NCI-H345 treated with DMSO at 0.1 percent for 48 hours (cell line): ENCODE data around the gene C1orf226.
A peak's percentile ranks its signal among the peaks of the same experiment; 100 is the strongest.

ENCODE experiments used
- DNase-seq: peaks from one replicate; lab custom pipeline; 2025; ENCODE audit not compliant: unreplicated experiment; lab: John Stamatoyannopoulos, UW

C1orf226 gene

GRCh38 chr1:162384116-162384515, 2.6 kb downstream of the C1orf226 start:
- DNase-seq: no peak

GRCh38 chr1:162384601-162385279, 3.2 kb downstream of the C1orf226 start:
- no peak for DNase-seq

- no peak for DNase-seq
Measured at GRCh38 chr1:162385280-162385623, 3.7 kb downstream of the C1orf226 start.

- DNase-seq: no peak
Measured at GRCh38 chr1:162385702-162386101, 4.2 kb downstream of the C1orf226 start.

GRCh38 chr1:162386292-162387225, 5.0 kb downstream of the C1orf226 start:
- no peak for DNase-seq

GRCh38 chr1:162387226-162388082, 5.9 kb downstream of the C1orf226 start:
- no peak for DNase-seq

- no peak for DNase-seq
Measured at GRCh38 chr1:162388083-162388594, 6.6 kb downstream of the C1orf226 start.

GRCh38 chr1:162388615-162389014, 7.1 kb downstream of the C1orf226 start:
- DNase-seq: no peak

GRCh38 chr1:162389021-162389818, 7.7 kb downstream of the C1orf226 start:
- DNase-seq: no peak

GRCh38 chr1:162389971-162390370, 8.4 kb downstream of the C1orf226 start:
- DNase-seq: no peak

GRCh38 chr1:162390396-162391185, 9.1 kb downstream of the C1orf226 start:
- DNase-seq: no peak

GRCh38 chr1:162391790-162392563, 10.4 kb downstream of the C1orf226 start:
- peak; percentile 4 for DNase-seq

GRCh38 chr1:162396201-162396906, 14.8 kb downstream of the C1orf226 start:
- no peak for DNase-seq

- DNase-seq: no peak
Measured at GRCh38 chr1:162397039-162397448, 15.5 kb downstream of the C1orf226 start.

- DNase-seq: no peak
Measured at GRCh38 chr1:162397943-162398560, 16.5 kb downstream of the C1orf226 start.

- DNase-seq: no peak
Measured at GRCh38 chr1:162398999-162399580, 17.6 kb downstream of the C1orf226 start.

- DNase-seq: no peak
Measured at GRCh38 chr1:162400790-162401355, 19.3 kb downstream of the C1orf226 start.
